HL-60 (cell line): Measurements from ENCODE around the gene NFIL3.

ENCODE experiments used
- POLR2AphosphoS5 ChIP-seq: IDR thresholded peaks from 2 replicates; pipeline ENCODE4 v1.6.1; 2012; ENCODE audit warnings: low read depth
- TF ChIP-seq, protein P1 (sequence below): IDR thresholded peaks from one replicate; pipeline ENCODE4 v1.5.1; 2011; ENCODE audit warnings: low read length, control low read depth, inconsistent platforms; ENCODE audit not compliant: insufficient read depth

DNA sequence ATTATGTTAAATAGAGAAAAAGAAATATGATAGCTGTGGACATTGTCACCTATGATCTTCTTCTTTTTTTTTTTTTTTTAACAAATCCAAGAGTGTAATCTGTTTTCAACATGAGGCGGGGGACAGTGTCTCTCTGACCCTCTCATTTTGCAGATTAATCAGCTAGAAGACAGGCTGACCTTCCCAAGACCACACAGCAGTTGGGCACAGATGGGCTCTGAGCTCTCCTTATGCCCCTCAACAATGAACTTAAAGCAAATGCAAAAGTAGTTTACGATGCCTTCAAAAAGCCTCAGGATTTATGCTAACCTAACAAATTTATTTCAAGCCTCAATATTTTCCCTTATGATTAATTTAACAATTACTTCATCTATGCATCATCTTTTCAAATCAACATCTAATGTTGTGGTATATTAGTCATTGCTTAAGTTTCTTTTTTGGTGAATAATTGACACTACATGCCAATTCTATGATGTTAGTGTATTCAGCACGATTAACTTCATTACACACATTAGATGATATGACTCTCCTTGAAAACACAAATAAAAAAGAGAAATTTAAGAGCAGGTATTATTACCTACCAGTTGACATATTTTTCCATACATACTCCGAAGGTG, 7.4 kb downstream of the NFIL3 start:
- TF ChIP-seq, protein P1, sequence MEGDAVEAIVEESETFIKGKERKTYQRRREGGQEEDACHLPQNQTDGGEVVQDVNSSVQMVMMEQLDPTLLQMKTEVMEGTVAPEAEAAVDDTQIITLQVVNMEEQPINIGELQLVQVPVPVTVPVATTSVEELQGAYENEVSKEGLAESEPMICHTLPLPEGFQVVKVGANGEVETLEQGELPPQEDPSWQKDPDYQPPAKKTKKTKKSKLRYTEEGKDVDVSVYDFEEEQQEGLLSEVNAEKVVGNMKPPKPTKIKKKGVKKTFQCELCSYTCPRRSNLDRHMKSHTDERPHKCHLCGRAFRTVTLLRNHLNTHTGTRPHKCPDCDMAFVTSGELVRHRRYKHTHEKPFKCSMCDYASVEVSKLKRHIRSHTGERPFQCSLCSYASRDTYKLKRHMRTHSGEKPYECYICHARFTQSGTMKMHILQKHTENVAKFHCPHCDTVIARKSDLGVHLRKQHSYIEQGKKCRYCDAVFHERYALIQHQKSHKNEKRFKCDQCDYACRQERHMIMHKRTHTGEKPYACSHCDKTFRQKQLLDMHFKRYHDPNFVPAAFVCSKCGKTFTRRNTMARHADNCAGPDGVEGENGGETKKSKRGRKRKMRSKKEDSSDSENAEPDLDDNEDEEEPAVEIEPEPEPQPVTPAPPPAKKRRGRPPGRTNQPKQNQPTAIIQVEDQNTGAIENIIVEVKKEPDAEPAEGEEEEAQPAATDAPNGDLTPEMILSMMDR, result no peak
- TF ChIP-seq POLR2AphosphoS5, result no peak
